ENCODE measurements around the gene SAP30BP. TPM values are rescaled to one million over a fixed set of nuclear protein-coding genes. Genes with fewer than 3 reads are reported as not detected.
A peak's percentile ranks its signal among the peaks of the same experiment; 100 is the strongest.

The SAP30BP gene
- total RNA-seq, 3 donors from 2014 or later (not counting 1 experiment from before 2014, with no cell fraction given), result 234 to 246 (median 240) TPM

GRCh38 chr17:75693500-75694481, 26.7 kb downstream of the SAP30BP start:
- H3K27ac Mint-ChIP-seq, result no peak overlapping the region
- H3K27ac ChIP-seq (ENCODE audit: low read length), result no peak overlapping the region
- ATAC-seq, result no peak
- H3K27me3 ChIP-seq (ENCODE audit: control insufficient read depth, insufficient read depth, low read length), result no peaks in the 10 kb centered on the region
- no peak overlapping the region for H3K4me3 Mint-ChIP-seq
- intact Hi-C loops (cut with micrococcal nuclease), result no loop called here
- peaks cover 39 to 42% of the 10 kb centered on the region in 2 donors for H3K4me1 Mint-ChIP-seq
- H3K9me3 ChIP-seq (ENCODE audit: control insufficient read depth, insufficient read depth, low read length), result no peaks in the 10 kb centered on the region
- peaks cover 28% of the 10 kb centered on the region for H3K4me1 ChIP-seq (ENCODE audit: control insufficient read depth, insufficient read depth, low read length)
- WGBS (ENCODE audit: insufficient coverage), result 93% methylated on average over 19 of the region's 19 CpGs
- H3K9me3 Mint-ChIP-seq, result no peaks in the 10 kb centered on the region
- H3K36me3 Mint-ChIP-seq, result no peaks in the 10 kb centered on the region
- no peak for DNase-seq
- no peaks in the 10 kb centered on the region for H3K27me3 Mint-ChIP-seq (ENCODE audit: low read depth in 2 of 2)
- no peak for TF ChIP-seq CTCF (IDR thresholded peaks at IDR 0.05)
- no peak overlapping the region for H3K4me3 ChIP-seq (ENCODE audit: low read length)
- peaks cover 55% of the 10 kb centered on the region for H3K36me3 ChIP-seq (ENCODE audit: control insufficient read depth, insufficient read depth, low read length)

GRCh38 chr17:75694536-75694935, 27.4 kb downstream of the SAP30BP start:
- H3K27me3 ChIP-seq (ENCODE audit: control insufficient read depth, insufficient read depth, low read length), result no peaks in the 10 kb centered on the region
- Mint-ChIP-seq H3K4me3 (peak overlapping the region; percentile 13), H3K27me3 (ENCODE audit: low read depth in 2 of 2) (no peaks in the 10 kb centered on the region), H3K4me1 (peaks cover 31 to 35% of the 10 kb centered on the region in 2 donors), H3K9me3 (no peaks in the 10 kb centered on the region), H3K36me3 (no peaks in the 10 kb centered on the region), H3K27ac (peak overlapping the region in 1 of 2 donors; percentile 50)
- H3K4me1 ChIP-seq (ENCODE audit: control insufficient read depth, insufficient read depth, low read length), result peaks cover 20% of the 10 kb centered on the region
- no peak for ATAC-seq
- intact Hi-C loops (cut with micrococcal nuclease), result no loop called here
- DNase-seq, result no peak
- peaks cover 56% of the 10 kb centered on the region for H3K36me3 ChIP-seq (ENCODE audit: control insufficient read depth, insufficient read depth, low read length)
- H3K9me3 ChIP-seq (ENCODE audit: control insufficient read depth, insufficient read depth, low read length), result no peaks in the 10 kb centered on the region
- no peak for TF ChIP-seq CTCF (IDR thresholded peaks at IDR 0.05)
- no peak overlapping the region for H3K27ac ChIP-seq (ENCODE audit: low read length)
- no peak overlapping the region for H3K4me3 ChIP-seq (ENCODE audit: low read length)
- 92% methylated on average over 14 of the region's 14 CpGs for whole genome bisulfite sequencing (ENCODE audit: insufficient coverage)

- H3K36me3 Mint-ChIP-seq, result no peaks in the 10 kb centered on the region
- no peaks in the 10 kb centered on the region for H3K27me3 Mint-ChIP-seq (ENCODE audit: low read depth in 2 of 2)
- 94% methylated on average over 7 of the region's 7 CpGs for WGBS (ENCODE audit: insufficient coverage)
- Histone ChIP-seq H3K27ac (ENCODE audit: low read length) (no peak overlapping the region), H3K4me3 (ENCODE audit: low read length) (no peak overlapping the region), H3K27me3 (ENCODE audit: control insufficient read depth, insufficient read depth, low read length) (no peaks in the 10 kb centered on the region), H3K9me3 (ENCODE audit: control insufficient read depth, insufficient read depth, low read length) (no peaks in the 10 kb centered on the region), H3K4me1 (ENCODE audit: control insufficient read depth, insufficient read depth, low read length) (peaks cover 13% of the 10 kb centered on the region), H3K36me3 (ENCODE audit: control insufficient read depth, insufficient read depth, low read length) (peaks cover 64% of the 10 kb centered on the region)
- H3K27ac Mint-ChIP-seq, result peak overlapping the region in 1 of 2 donors; percentile 50
- ATAC-seq (no peak), DNase-seq (no peak)
- no peak for TF ChIP-seq CTCF (IDR thresholded peaks at IDR 0.05)
- peaks cover 24 to 31% of the 10 kb centered on the region in 2 donors for H3K4me1 Mint-ChIP-seq
- no peaks in the 10 kb centered on the region for H3K9me3 Mint-ChIP-seq
- H3K4me3 Mint-ChIP-seq, result no peak overlapping the region
- intact Hi-C loops (cut with micrococcal nuclease), result no loop called here
These were observed 28.1 kb downstream of the SAP30BP start for GRCh38 chr17:75695141-75695829.
